ENCODE results near the gene BCAP31.

BCAP31 gene

GRCh38 chrX:153725832-153726285 lies 1.7 kb upstream of the BCAP31 start:
- no peak for TF ChIP-seq CTCF (conservative IDR thresholded peaks at IDR 0.05)
- H3K27ac ChIP-seq, result peak overlapping the region; percentile 89; the same call in 1 of the 2 replicates

GRCh38 chrX:153725039-153725831 lies 1.0 kb upstream of the BCAP31 start:
- H3K27ac ChIP-seq, result peak overlapping the region; percentile 89
- no peak for TF ChIP-seq CTCF (conservative IDR thresholded peaks at IDR 0.05)

GRCh38 chrX:153723351-153724251 lies 586 bp downstream of the BCAP31 start:
- H3K27ac ChIP-seq, result peak overlapping the region; percentile 89
- TF ChIP-seq CTCF (conservative IDR thresholded peaks at IDR 0.05), result peak; percentile 63

- H3K27ac ChIP-seq, result peak overlapping the region; percentile 89
- TF ChIP-seq CTCF (conservative IDR thresholded peaks at IDR 0.05), result no peak
These were observed 1.4 kb downstream of the BCAP31 start for GRCh38 chrX:153722704-153723350.

GRCh38 chrX:153719701-153720100 lies 4.5 kb downstream of the BCAP31 start:
- TF ChIP-seq CTCF (conservative IDR thresholded peaks at IDR 0.05), result no peak
- H3K27ac ChIP-seq, result no peak overlapping the region

- no peak for TF ChIP-seq CTCF (conservative IDR thresholded peaks at IDR 0.05)
- H3K27ac ChIP-seq, result no peak overlapping the region
These were observed 4.9 kb downstream of the BCAP31 start for GRCh38 chrX:153719238-153719637.

GRCh38 chrX:153717445-153717844 lies 6.7 kb downstream of the BCAP31 start:
- H3K27ac ChIP-seq, result no peak overlapping the region
- TF ChIP-seq CTCF (conservative IDR thresholded peaks at IDR 0.05), result no peak
